Stimulated activated naive CD8-positive, alpha-beta T cell treated with anti-CD3 and anti-CD28 coated beads, Interleukin-15, amount 100 ng/mL, for 72 hours (primary cell): Measurements from ENCODE around the gene POFUT2.
A peak's percentile ranks its signal among the peaks of the same experiment; 100 is the strongest.
"Not testable (repeated sequence)": the region's sequence is repeated elsewhere in the genome, so short reads cannot be mapped to it uniquely, and the experiment has no call there.

ENCODE experiments used
- ATAC-seq: fragments of 150-1000 bp; cut with Tn5 transposase; 2 replicates; pipeline ENCODE4 v1.10.0; 2021; ENCODE audit warnings: mild to moderate bottlenecking, moderate library complexity
- DNase-seq, 2 donors: peaks; one replicate each; pipeline ENCODE4 v3.0.0; 2021 to 2022
- H3K27ac Mint-ChIP-seq, 2 donors: one replicate each; pipeline ENCODE4 v1.8.0; 2022; ENCODE audit warnings: mild to moderate bottlenecking in 2 of 2, mixed read lengths in 2 of 2, moderate library complexity in 2 of 2
- H3K27me3 Mint-ChIP-seq: one replicate; pipeline ENCODE4 v1.8.0; 2022; ENCODE audit warnings: mixed read lengths
- H3K4me1 Mint-ChIP-seq: one replicate; pipeline ENCODE4 v1.8.0; 2022; ENCODE audit warnings: mild to moderate bottlenecking, mixed read lengths
- H3K4me3 Mint-ChIP-seq, 2 donors: one replicate each; pipeline ENCODE4 v1.8.0; 2022; ENCODE audit warnings: mild to moderate bottlenecking in 2 of 2, mixed read lengths in 2 of 2, moderate library complexity in 1 of 2
- H3K9me3 Mint-ChIP-seq, 2 donors: one replicate each; pipeline ENCODE4 v1.8.0; 2022; ENCODE audit warnings: mixed read lengths in 2 of 2

Gene POFUT2

GRCh38 chr21:45319461-45320211 lies 31.9 kb upstream of the POFUT2 start:
- Mint-ChIP-seq H3K27me3 (no peaks in the 10 kb centered on the region), H3K4me1 (peaks cover 38% of the 10 kb centered on the region), H3K9me3 (no peaks in the 10 kb centered on the region), H3K27ac (peak overlapping the region in 1 of 2 donors; percentile 67), H3K4me3 (no peak overlapping the region)
- no peak for DNase-seq
- no peak for ATAC-seq

DNA sequence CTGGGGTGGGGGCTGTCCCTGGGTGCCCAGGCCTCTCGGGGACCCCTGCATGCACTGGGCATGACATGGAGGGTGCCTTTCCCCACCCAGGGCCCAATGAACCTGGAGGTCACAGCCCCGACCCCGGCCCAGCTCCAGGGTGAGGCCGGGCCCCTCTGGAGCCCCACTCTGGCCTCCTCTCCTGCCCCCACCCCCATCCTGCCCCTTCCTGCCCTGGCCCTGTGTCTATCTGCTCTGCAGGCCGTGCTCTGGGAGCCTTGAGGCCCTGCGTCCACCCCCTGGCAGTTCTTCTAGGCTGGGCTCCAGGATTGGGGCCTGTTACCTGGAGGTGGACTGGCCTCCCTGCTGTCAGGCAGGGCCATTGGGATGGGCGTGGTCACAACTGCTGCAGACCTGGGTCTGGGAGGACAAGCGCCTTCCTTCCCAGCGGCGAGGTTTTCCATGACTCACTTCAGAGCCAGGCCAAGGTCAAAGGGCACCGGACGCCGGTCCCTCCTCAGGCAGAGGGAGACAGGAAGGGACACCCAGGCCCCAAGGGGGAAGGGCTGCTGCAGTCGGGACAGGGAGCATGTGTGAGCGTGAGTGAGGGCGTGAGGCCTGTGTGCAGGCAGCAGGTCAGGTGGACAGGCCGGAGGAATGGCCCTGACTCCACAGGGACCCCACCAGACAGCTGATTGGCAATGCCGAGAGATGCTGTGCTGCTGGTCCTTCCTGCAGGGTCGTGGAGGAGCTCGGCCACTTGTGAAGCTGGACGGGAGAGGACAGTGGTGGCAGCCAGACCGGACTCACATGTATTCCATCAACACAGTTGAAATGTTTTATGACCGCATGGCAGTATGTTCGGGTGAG lies 31.1 kb upstream of the POFUT2 start:
- Mint-ChIP-seq H3K9me3 (no peaks in the 10 kb centered on the region), H3K4me1 (peaks cover 31% of the 10 kb centered on the region), H3K4me3 (no peak overlapping the region), H3K27ac (peak overlapping the region in 1 of 2 donors; percentile 67), H3K27me3 (no peaks in the 10 kb centered on the region)
- DNase-seq = no peak
- peak; percentile 13 for ATAC-seq

DNA sequence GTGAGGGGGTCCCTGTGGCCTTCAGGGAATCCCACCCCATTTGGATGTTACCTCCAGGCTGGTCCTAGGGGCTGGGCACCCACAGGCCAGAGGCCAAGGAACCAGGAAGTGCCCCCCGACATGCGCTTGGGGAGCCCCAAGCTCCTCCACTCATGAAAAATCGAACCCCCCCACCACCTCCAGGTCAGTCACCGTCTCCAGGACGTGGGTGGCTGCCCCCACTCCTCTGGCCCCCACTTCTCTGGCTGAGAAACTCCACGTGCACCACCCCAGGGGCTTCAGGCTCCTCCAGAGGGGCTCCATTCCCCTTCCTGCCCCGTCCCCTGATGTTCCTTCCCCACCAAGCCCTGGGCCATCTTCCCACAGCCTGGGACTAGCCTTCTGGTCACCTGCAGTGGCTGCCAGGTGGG lies 30.5 kb upstream of the POFUT2 start:
- Mint-ChIP-seq H3K4me3 (no peak overlapping the region), H3K27me3 (no peaks in the 10 kb centered on the region), H3K27ac (no peak overlapping the region), H3K4me1 (peaks cover 24% of the 10 kb centered on the region), H3K9me3 (no peaks in the 10 kb centered on the region)
- ATAC-seq (no peak), DNase-seq (no peak)

GRCh38 chr21:45317398-45318145 lies 29.9 kb upstream of the POFUT2 start:
- no peaks in the 10 kb centered on the region for H3K27me3 Mint-ChIP-seq
- no peaks in the 10 kb centered on the region for H3K9me3 Mint-ChIP-seq
- H3K4me1 Mint-ChIP-seq = peaks cover 19% of the 10 kb centered on the region
- no peak overlapping the region for H3K27ac Mint-ChIP-seq
- DNase-seq (no peak), ATAC-seq (no peak)
- no peak overlapping the region for H3K4me3 Mint-ChIP-seq

DNA sequence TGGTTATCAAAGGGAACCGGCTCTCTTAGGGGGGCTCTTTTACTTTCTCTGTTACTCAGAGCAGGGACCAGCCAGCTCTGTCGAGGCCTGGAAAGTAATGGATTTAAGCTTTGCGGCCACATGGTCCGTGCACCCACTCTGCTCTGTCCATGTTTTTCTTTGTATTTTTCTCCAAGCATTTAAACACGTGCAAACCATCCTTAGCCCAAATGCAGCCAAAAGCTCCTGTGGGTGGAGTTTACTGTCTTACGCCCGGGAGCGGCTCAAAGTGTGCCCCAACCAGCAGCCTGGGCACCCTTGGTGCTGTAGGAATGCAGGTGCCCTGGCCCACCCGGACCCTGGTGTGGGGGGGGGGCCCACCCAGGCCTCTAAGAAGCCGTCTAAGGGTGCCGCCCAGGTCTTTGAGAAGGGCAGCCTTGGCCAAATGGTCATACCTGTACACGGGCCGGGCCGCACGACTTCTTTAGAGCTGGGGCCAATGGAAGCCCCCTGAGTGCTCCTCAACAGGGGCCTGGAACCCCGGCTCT lies 29.2 kb upstream of the POFUT2 start:
- Mint-ChIP-seq H3K4me1 (peaks cover 12% of the 10 kb centered on the region), H3K27me3 (no peaks in the 10 kb centered on the region), H3K9me3 (no peaks in the 10 kb centered on the region), H3K4me3 (no peak overlapping the region), H3K27ac (no peak overlapping the region)
- ATAC-seq (no peak), DNase-seq (no peak)

- not testable (repeated sequence) for H3K27me3 Mint-ChIP-seq, H3K4me1 Mint-ChIP-seq, H3K9me3 Mint-ChIP-seq, ATAC-seq, H3K27ac Mint-ChIP-seq, DNase-seq, H3K4me3 Mint-ChIP-seq
These were observed 28.2 kb upstream of the POFUT2 start for GRCh38 chr21:45315676-45316470.

GRCh38 chr21:45313682-45314081 lies 26.0 kb upstream of the POFUT2 start:
- no peak for DNase-seq
- H3K9me3 Mint-ChIP-seq = no peaks in the 10 kb centered on the region
- peaks cover 11% of the 10 kb centered on the region for H3K4me1 Mint-ChIP-seq
- no peak for ATAC-seq
- H3K4me3 Mint-ChIP-seq = no peak overlapping the region
- no peaks in the 10 kb centered on the region for H3K27me3 Mint-ChIP-seq
- H3K27ac Mint-ChIP-seq = no peak overlapping the region

DNA sequence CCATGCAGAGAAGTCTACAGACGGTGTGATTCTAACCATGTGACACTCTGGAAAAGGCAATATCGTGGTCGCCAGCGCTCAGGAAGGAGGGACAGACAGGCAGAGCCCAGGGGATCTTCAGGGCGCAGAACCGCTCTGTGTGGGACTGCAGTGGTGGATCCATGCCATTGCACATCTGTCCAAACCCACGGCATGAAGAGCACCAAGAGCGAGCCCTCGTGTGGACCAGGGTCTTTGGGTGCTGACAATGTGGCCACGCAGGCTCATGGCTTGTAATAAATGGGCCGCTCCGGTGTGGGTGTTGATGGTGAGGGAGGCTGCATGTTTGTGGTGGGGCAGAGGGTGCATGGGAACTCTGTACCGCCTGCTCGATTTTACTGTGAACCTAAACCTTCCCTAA lies 25.3 kb upstream of the POFUT2 start:
- Mint-ChIP-seq H3K27ac (no peak overlapping the region), H3K4me1 (peaks cover 17% of the 10 kb centered on the region), H3K27me3 (no peaks in the 10 kb centered on the region), H3K9me3 (no peaks in the 10 kb centered on the region), H3K4me3 (no peak overlapping the region)
- DNase-seq (no peak), ATAC-seq (no peak)

DNA sequence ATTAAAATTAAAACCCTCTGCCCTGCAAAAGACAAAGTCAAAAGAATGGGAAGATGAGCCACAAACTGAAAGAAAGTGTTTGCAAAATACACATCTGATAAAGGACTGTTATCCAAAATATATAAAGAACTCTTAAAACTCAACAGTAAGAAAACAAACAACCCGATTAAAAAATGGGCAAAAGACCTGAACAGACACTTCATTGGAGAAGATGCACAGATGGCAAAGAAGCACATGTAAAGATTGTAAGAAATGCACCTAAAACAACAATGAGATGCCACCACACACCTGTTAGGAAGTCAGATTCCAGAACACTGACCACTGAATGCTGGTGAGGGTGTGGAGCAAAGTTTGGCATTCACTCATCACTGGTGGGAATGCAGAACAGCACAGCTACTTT lies 24.6 kb upstream of the POFUT2 start:
- H3K27me3 Mint-ChIP-seq = no peaks in the 10 kb centered on the region
- ATAC-seq = no peak
- H3K4me1 Mint-ChIP-seq = peaks cover 18% of the 10 kb centered on the region
- no peaks in the 10 kb centered on the region for H3K9me3 Mint-ChIP-seq
- H3K27ac Mint-ChIP-seq = no peak overlapping the region
- DNase-seq = no peak
- H3K4me3 Mint-ChIP-seq = no peak overlapping the region

GRCh38 chr21:45310459-45310858 lies 22.8 kb upstream of the POFUT2 start:
- no peak for ATAC-seq
- Mint-ChIP-seq H3K27me3 (no peaks in the 10 kb centered on the region), H3K9me3 (no peaks in the 10 kb centered on the region), H3K27ac (no peak overlapping the region), H3K4me3 (no peak overlapping the region), H3K4me1 (peaks cover 22% of the 10 kb centered on the region)
- no peak for DNase-seq

DNA sequence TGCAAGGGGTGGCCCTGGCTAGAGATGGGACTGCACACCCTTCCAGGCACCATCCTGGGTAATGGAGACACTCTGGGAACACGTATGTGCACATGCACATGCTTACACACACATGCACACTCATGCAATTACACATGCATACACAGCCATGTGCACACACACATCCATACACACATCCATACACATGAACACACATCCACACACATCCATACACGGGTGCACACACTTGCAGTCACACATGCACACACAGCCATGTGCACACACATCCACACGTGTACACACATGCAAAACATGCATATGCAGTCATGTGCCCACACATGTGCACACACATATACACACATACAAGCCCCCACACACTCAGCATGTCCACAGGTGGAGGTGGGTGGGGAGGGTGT lies 22.3 kb upstream of the POFUT2 start:
- H3K4me1 Mint-ChIP-seq = peaks cover 27% of the 10 kb centered on the region
- ATAC-seq = no peak
- no peak overlapping the region for H3K27ac Mint-ChIP-seq
- no peak for DNase-seq
- H3K9me3 Mint-ChIP-seq = no peaks in the 10 kb centered on the region
- no peak overlapping the region for H3K4me3 Mint-ChIP-seq
- H3K27me3 Mint-ChIP-seq = no peaks in the 10 kb centered on the region

DNA sequence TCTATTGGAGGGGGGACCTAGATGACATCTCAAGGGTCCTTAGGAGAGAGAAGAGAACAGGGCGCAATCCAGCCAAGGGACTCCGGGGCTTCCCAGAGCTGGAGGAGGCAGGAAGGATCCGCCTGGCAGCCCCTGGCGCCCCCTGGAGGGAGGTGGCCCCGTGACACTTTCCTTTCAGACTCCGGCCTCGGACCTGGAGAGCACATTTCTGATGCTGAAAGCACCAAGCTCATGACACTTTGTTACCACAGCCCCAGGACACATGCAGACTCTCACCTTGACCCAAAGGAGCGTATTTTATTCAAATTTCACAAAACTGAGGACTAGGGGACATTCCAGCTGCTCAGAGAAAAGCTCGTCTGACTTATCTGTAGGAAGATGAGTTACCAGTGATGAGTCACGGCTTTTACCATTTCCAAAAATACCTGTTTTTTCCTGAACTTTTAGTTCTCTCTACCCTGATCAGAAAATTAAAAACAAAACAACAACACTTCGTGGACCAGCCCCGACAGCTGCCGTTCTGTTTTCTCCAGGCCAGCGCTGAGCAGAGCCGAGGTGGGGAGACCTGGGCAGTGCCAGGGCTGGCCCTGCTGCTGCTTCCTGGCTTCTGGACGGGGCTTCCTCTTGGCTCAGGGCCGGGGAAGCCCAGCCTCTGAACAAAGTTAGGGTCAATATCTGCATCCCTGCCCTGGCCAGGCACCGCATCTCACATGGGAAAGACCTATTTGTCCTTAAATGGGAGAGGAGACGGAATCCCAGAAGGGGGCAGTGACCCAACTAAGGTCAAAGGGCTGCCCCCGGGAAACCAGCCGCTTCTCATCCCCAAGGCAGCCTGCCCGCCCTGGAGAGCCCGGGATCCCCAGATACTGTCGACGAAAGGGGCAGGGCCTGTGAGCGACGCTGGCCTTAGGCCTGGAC lies 21.6 kb upstream of the POFUT2 start:
- Mint-ChIP-seq H3K27me3 (no peaks in the 10 kb centered on the region), H3K9me3 (no peaks in the 10 kb centered on the region), H3K4me1 (peaks cover 33% of the 10 kb centered on the region), H3K4me3 (peak overlapping the region in 1 of 2 donors; percentile 51), H3K27ac (peak overlapping the region in 1 of 2 donors; percentile 79)
- peak; percentile 59 for ATAC-seq
- DNase-seq = peak; percentile 37 to 48

DNA sequence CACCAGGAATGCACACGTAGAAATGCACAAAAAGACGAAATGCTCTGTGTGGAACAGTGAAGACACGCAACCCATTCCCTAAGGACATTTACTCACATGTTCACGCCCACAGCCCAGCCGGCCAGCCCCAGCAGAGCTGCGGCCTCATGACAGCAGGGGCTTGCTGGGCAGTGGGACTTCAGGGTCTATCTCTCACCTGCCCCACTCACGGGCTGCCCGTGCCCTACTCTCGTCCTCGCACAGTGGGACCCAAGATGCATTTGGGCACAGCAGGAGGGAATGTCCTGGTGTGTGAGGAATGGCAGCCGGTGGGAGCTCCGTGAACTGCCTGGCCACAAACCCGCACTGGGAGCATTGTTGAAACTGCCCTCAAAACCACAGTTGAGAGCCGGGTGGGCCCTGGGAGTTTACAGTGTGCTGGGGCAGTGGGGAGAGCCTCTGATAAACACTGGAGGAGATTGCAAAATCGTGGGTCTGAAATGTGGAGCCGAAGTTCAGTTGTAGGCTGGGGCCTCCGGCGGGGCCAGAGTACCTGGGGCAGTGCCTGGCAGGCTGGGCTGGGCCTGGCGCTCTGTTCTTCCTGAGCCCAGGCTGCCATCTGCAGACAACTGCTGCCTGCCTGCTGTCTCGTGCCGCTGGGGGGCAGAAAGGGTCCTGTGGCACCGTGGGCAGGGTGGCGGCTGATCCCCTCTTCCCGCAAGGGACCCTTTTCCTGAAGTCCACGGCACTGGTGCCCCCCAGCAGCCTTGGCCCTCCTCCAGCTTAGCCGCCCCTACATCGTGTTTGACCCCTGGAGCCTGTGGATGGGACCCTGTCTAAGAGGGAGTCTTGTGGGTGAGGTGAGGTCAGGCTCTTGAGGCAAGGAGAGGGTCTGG lies 20.7 kb upstream of the POFUT2 start:
- Mint-ChIP-seq H3K4me1 (peaks cover 42% of the 10 kb centered on the region), H3K27me3 (no peaks in the 10 kb centered on the region), H3K4me3 (peak overlapping the region in 1 of 2 donors; percentile 51), H3K9me3 (no peaks in the 10 kb centered on the region), H3K27ac (peak overlapping the region in 1 of 2 donors; percentile 79)
- DNase-seq (no peak), ATAC-seq (peak; percentile 43)
